Ovary (tissue), 3 donors: ENCODE results near the gene REG3A.

Experiments
- EP300 ChIP-seq: sonication (generic); formaldehyde crosslinking; IDR thresholded peaks from one replicate; pipeline ENCODE4 v1.6.1; 2017; ENCODE audit warnings: antibody characterized with exemption
- POLR2A ChIP-seq: fragments of 450-650 bp; IDR thresholded peaks from one replicate; pipeline ENCODE4 v1.6.1; 2017; ENCODE audit warnings: antibody characterized with exemption, mild to moderate bottlenecking, moderate library complexity
- TF ChIP-seq, protein P1 (sequence below), 3 donors: fragments of 450-650 bp in 2 of 3; fragments of 200-600 bp in 1 of 3; IDR thresholded peaks; one replicate each; pipeline versions ENCODE4 v1.5.1 to v1.8.0; 2016 to 2022; ENCODE audit warnings: antibody characterized with exemption in 3 of 3, mild to moderate bottlenecking in 1 of 3
- donor health status: DM: no; HTN: no; CAD: no.

- TF ChIP-seq POLR2A (no peak), EP300 (no peak)
- TF ChIP-seq, protein P1, sequence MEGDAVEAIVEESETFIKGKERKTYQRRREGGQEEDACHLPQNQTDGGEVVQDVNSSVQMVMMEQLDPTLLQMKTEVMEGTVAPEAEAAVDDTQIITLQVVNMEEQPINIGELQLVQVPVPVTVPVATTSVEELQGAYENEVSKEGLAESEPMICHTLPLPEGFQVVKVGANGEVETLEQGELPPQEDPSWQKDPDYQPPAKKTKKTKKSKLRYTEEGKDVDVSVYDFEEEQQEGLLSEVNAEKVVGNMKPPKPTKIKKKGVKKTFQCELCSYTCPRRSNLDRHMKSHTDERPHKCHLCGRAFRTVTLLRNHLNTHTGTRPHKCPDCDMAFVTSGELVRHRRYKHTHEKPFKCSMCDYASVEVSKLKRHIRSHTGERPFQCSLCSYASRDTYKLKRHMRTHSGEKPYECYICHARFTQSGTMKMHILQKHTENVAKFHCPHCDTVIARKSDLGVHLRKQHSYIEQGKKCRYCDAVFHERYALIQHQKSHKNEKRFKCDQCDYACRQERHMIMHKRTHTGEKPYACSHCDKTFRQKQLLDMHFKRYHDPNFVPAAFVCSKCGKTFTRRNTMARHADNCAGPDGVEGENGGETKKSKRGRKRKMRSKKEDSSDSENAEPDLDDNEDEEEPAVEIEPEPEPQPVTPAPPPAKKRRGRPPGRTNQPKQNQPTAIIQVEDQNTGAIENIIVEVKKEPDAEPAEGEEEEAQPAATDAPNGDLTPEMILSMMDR (IDR thresholded peaks at IDR 0.05): no peak
Measured at GRCh38 chr2:79179036-79179435, 19.5 kb upstream of the REG3A start.
